CD1c-positive myeloid dendritic cell (primary cell): Measurements from ENCODE around the gene ADGRL3.
"Not testable (repeated sequence)": the region's sequence is repeated elsewhere in the genome, so short reads cannot be mapped to it uniquely, and the experiment has no call there.

Experiments used
- DNase-seq: peaks from one replicate; pipeline ENCODE4 v3.0.0-alpha.2; 2016; ENCODE audit errors: extremely low spot score

Gene ADGRL3

GRCh38 chr4:61350932-61351331, 150.8 kb downstream of the ADGRL3 start:
- no peak for DNase-seq

DNA sequence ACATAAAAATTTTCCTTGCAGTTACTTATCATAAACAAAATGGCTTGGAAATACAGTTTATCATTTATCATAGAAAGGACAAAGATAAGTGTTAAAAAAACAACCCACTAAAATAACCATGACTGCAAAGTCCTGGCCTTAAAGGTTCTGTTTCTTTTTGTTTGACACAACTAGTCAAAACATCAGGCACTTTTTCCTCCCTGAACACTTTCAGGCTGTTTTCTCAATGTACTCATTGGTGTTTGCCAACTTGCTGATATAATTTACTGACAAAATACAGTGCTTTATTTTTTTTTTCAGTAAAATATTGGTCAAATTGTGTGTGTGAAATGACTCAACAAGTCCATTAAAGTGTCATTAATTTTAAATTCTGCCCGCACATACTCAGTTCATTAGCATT, 156.6 kb downstream of the ADGRL3 start:
- DNase-seq, result no peak

DNA sequence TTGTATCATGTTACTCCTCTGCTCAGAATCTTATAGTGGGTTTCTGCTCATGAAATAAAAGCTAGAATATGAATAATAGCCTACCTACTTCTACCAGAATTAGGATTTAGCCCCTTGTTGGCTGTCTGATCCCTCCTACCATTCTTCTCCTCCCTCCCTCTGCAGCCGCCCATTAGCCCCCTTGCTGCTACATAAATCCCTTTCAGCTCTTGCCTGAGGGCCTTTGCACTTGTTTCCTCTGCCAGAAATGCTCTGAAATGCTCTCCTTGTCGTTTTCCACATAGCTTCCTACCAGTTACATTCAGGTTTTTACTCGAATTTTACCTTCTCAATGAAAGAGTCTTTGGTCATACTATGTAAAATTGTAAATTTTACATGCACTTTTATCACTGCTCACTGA, 159.2 kb downstream of the ADGRL3 start:
- DNase-seq, result no peak

DNA sequence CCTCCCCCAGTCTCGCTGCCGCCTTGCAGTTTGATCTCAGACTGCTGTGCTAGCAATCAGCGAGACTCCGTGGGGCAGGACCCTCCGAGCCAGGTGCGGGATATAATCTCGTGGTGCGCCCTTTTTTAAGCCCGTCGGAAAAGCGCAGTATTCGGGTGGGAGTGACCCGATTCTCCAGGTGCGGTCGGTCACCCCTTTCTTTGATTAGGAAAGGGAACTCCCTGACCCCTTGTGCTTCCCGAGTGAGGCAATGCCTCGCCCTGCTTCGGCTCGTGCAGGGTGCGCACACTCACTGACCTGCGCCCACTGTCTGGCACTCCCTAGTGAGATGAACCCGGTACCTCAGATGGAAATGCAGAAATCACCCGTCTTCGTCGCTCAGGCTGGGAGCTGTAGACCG, 172.7 kb downstream of the ADGRL3 start:
- not testable (repeated sequence) for DNase-seq

DNA sequence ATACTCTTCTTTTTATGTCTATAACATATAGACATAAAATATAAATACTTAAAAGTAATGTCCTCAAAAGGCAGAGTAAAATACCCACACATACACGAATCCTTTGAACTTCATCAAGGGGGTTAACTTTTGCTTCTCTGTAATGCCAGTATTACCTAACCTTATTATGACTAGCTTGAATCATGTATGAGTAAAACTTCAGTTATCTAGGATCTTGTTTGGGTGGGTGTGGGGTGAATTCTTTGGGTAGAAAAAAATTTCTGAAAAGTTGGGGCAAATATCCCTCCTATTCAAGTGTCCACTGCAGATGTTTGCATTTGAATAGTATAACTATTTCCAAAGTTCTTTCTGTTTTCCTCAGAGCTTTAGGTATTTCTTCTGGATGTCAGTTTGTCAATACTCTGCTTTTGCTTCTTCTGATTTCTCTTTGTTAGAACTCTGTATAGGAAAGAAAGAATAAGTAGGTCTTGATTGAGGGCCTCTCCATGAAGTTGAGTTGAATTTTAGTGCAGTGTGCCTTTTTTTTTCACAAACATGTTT, 173.8 kb downstream of the ADGRL3 start:
- DNase-seq, result no peak

GRCh38 chr4:61374447-61374891, 174.3 kb downstream of the ADGRL3 start:
- DNase-seq, result no peak

- DNase-seq, result no peak
Measured at GRCh38 chr4:61375301-61375700, 175.2 kb downstream of the ADGRL3 start.

DNA sequence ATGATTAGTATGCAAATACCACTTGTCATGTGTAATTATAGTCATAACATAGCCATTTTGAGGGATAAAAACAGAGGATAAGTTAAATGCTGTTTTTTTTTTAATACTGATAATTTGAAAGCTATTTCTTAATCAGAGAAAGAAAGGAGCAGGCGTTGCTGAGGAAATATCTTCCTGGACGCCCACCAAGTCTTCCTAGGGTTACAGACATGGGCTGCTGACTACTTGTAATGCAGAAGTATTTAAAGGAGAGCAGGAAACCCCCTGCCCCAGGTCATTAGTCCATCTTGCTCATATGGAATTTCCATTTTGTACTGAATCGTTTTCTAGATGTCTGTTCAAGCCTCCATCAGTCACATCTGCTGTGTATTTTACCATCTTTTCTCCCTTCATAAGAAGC, 176.2 kb downstream of the ADGRL3 start:
- no peak for DNase-seq

DNA sequence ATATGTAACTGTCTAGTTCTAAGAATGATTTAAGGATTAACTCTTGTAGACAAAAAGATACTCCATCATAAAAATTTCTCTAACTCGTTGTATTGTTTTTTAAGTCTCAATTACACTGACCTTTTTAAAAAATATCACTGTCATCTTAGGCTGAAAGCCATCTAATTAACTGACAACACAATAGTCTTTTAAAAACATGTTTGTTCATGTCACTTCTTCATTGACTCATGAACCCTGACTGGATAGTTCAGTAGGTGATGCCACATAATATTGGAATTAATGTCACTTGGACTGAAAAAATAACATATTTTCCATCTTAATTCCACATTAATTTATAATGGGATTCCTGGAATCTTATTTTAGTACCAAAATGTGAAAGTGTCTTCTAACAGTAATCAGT, 179.3 kb downstream of the ADGRL3 start:
- no peak for DNase-seq

DNA sequence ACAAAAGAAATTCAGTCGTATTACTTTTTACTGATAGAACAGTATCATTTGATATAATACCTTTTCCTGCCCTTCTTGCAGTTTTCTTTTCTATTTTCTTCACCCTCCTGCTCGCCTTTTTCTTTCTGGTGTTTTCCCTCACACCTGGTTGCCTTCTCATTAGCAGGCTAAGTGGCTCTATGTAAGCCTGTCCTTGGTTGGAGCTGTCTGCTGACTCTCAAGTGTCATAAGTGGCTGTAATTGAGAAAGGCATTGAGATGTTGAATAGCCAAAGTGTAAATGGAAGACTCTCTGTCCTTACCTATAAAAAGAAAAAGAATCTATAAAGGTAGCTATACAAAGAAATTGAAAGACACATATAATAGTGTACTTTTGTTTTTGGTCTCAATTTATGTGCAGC, 180.7 kb downstream of the ADGRL3 start:
- DNase-seq, result no peak

GRCh38 chr4:61385256-61385655, 185.1 kb downstream of the ADGRL3 start:
- DNase-seq, result no peak

DNA sequence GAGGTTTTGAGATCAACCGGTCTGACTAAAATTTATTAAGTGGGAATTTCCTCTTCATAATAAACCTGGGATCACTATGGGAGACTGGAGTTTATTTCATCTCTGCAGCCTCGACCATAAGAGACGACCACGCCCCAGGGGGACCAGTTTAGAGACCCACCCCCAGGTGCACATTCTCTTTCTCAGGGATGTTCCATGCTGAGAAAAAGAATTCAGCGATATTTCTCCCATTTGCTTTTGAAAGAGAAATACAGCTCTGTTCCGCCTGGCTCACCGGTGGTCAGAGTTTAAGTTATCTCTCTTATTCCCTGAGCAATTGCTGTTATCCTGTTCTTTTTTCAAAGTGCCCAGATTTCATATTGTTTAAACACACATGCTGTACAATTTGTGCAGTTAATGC, 187.2 kb downstream of the ADGRL3 start:
- not testable (repeated sequence) for DNase-seq

- DNase-seq, result no peak
Measured at GRCh38 chr4:61389640-61390039, 189.5 kb downstream of the ADGRL3 start.

DNA sequence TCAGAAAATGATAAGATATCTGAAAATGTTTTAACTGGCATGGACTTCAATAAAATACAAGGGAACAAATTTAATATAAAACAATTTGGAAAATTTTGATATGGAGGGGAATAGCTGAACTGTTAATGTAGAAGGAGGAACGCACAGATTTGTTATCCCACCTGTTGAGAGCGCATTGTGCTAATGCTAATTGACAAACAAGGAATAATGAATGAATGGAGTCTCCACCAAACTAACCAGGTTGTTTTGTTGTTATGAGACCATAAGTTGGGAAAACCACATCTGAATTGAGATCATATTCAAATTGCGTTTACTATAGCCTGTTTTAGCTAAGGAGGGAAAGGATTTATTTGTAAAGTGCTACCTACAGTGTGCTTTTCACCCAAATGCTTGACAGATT, 195.6 kb downstream of the ADGRL3 start:
- DNase-seq, result no peak

- peak; percentile 13 for DNase-seq
Measured at GRCh38 chr4:61397174-61397573, 197.0 kb downstream of the ADGRL3 start.

GRCh38 chr4:61400439-61401038, 200.4 kb downstream of the ADGRL3 start:
- no peak for DNase-seq

- DNase-seq, result no peak
Measured at GRCh38 chr4:61401771-61402170, 201.6 kb downstream of the ADGRL3 start.

- no peak for DNase-seq
Measured at GRCh38 chr4:61405307-61405706, 205.2 kb downstream of the ADGRL3 start.

DNA sequence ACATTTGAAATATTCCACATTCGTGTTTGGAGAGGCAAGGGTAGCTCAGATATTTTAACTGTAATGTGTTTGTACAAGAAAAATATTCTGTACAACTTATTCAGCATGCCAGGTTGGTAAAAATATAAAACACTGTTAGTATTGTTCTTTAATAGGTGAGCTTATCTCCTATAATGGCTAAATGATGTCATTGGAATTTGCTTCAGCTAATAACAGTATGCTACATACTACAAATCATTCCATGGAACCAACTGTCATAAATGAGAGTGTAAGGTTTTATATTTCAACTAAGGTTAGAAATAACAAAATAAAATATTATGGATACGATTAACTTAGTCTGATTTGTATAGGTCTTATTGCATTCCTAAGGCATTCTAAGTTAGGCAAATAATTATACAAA, 206.6 kb downstream of the ADGRL3 start:
- DNase-seq, result no peak

DNA sequence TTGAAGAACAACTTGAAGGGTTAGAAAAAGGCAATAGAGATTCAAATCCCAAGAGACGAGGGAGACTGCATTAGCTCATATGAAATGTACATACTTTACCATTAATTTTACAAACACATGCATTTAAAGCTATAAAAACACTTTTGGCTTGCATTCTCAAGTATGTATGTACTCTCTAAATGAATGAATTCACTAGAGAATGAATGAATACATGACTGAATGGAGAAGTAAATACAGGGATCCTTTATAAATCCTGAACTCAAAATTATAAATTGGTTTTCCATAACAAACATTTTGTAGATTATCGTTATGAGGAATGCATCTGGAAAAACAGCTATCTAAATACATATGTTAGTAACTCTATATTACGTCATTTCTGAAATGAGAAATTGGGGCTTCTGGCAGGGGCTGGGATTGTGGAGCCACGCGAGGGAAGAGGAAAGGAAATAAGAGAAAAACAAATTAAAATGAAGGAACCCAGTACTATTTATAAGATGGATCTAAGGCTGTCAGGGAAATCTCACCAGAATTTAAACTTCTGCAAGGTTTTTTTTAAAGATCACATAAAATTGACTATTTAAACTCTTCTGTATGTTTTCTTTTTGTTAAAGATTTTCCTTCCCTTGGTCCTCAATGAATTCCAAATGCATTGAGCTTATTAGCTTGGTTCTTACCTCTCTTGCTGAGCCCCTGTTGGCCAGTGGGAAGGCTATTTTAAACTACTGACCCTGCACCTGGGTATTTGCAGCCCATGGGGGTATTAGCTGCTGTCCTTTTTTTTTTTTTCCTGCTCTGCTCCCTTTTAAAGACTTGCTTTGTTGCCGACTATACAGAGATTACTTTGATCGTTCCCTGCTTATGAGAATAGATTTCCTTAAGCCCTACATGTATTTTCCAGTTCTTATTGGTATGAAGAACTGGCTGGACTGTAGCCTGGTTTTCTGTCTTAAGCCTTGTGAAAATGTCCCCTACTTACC, 207.8 kb downstream of the ADGRL3 start:
- no peak for DNase-seq

- no peak for DNase-seq
Measured at GRCh38 chr4:61408861-61409260, 208.7 kb downstream of the ADGRL3 start.

- no peak for DNase-seq
Measured at GRCh38 chr4:61411241-61411640, 211.1 kb downstream of the ADGRL3 start.

GRCh38 chr4:61425315-61425714, 225.2 kb downstream of the ADGRL3 start:
- DNase-seq, result no peak
